Right lobe of liver (tissue), 6 donors: Measurements from ENCODE around the gene LRRC56. TPM values are rescaled to one million over a fixed set of nuclear protein-coding genes. Genes with fewer than 3 reads are reported as not detected.

ENCODE experiments used
- ATAC-seq, 4 donors: fragments of 200-7000 bp; cut with Tn5 transposase; one replicate each; pipeline ENCODE4 v1.9.1; 2020; ENCODE audit warnings: mild to moderate bottlenecking in 4 of 4, moderate library complexity in 4 of 4
- DNase-seq, 3 donors: peaks; one replicate each; pipeline ENCODE4 v3.0.0-alpha.2; 2020
- H3K27ac ChIP-seq, 3 donors: fragments of 200-600 bp; one replicate each; pipeline ENCODE4 v1.8.0; 2022
- H3K27me3 ChIP-seq, 2 donors: fragments of 200-600 bp; one replicate each; pipeline ENCODE4 v1.8.0; 2022
- H3K36me3 ChIP-seq, 4 donors: fragments of 200-600 bp; sonication (generic) in 1 of 4; one replicate each; pipeline versions ENCODE4 v1.5.1 to v1.8.0; 2017 to 2022; ENCODE audit warnings: control low read depth in 1 of 4
- H3K4me1 ChIP-seq, 4 donors: fragments of 200-600 bp; sonication (generic) in 1 of 4; one replicate each; pipeline versions ENCODE4 v1.5.1 to v1.8.0; 2017 to 2022; ENCODE audit warnings: control low read depth in 1 of 4
- H3K4me3 ChIP-seq, 3 donors: fragments of 200-600 bp; one replicate each; pipeline ENCODE4 v1.8.0; 2022
- H3K9me3 ChIP-seq, 4 donors: fragments of 200-600 bp; sonication (generic) in 1 of 4; one replicate each; pipeline versions ENCODE4 v1.5.1 to v1.8.0; 2017 to 2022; ENCODE audit warnings: control low read depth in 1 of 4
- CTCF ChIP-seq, 4 donors: fragments of 200-600 bp in 3 of 4; fragments of 450-650 bp in 1 of 4; IDR thresholded peaks; one replicate each; pipeline versions ENCODE4 v1.5.1 to v1.8.0; 2016 to 2022; ENCODE audit warnings: antibody characterized with exemption in 4 of 4, mild to moderate bottlenecking in 2 of 4
- POLR2A ChIP-seq: fragments of 450-650 bp; IDR thresholded peaks from one replicate; pipeline ENCODE4 v1.6.1; 2017; ENCODE audit warnings: antibody characterized with exemption, mild to moderate bottlenecking
- WGBS: methylation state at CpG from one replicate; pipeline ENCODE4 v1.1.6; 2018; ENCODE audit warnings: low coverage, low lambda C conversion rate; ENCODE audit not compliant: insufficient coverage; ENCODE audit errors: missing lambda C conversion rate; 5-methylcytosine and 5-hydroxymethylcytosine counted together
- intact Hi-C, 2 donors: fragments of 100-400 bp; cut with DNase I; formaldehyde crosslinking; loops; one replicate each; pipeline versions ENCODE4 v1.11.2 to v1.14.1; 2022
- total RNA-seq, 6 experiments: library from RNA; depleted of rRNA in 2 of 6; stranded (reverse); fragments of >200 nt in 2 of 6; fragmentation: NEBNext Ultra II Directional in 3 of 6; extraction: Animal tissue kit (Norgen Biotek cat#: 25700) in 3 of 6; gene quantifications; one replicate each; pipeline versions ENCODE4 v1.1.0 to v1.2.4, GENCODE V29; 2016 to 2023
- donor health status: DM: no; HTN: yes; CAD: no.
- donor health status: DM: no; HTN: no; CAD: no.
- donor health status: DM: no; HTN: no; CAD: no.
- donor health status: DM: no; HTN: yes; CAD: no.
- donor health status: DM: no; HTN: yes; CAD: no.

LRRC56 gene
- total RNA-seq, 6 experiments from 2014 or later, result 0.12 to 1.1 (median 0.71) TPM; not detected in 1

- no peak overlapping the region for H3K4me3 ChIP-seq
- ATAC-seq (no peak), DNase-seq (no peak)
- H3K27me3 ChIP-seq, result no peaks in the 10 kb centered on the region
- no peaks in the 10 kb centered on the region for H3K9me3 ChIP-seq
- H3K36me3 ChIP-seq, result no peaks in the 10 kb centered on the region
- TF ChIP-seq POLR2A (no peak), CTCF (IDR thresholded peaks at IDR 0.05) (peak in 1 of 4 donors; percentile 4)
- intact Hi-C loops, result loop anchor here in 1 of 2 donors (10.0 kb wide), 1 partner anchor 116 kb away; no protein-coding TSS in a partner anchor
- H3K27ac ChIP-seq, result no peak overlapping the region
- WGBS, result 93% methylated on average over 19 of the region's 39 CpGs
- peaks cover 0 to 5% (median 0%) of the 10 kb centered on the region in 4 donors for H3K4me1 ChIP-seq
Observed at GRCh38 chr11:520428-521176, 16.7 kb upstream of the LRRC56 start.

DNA sequence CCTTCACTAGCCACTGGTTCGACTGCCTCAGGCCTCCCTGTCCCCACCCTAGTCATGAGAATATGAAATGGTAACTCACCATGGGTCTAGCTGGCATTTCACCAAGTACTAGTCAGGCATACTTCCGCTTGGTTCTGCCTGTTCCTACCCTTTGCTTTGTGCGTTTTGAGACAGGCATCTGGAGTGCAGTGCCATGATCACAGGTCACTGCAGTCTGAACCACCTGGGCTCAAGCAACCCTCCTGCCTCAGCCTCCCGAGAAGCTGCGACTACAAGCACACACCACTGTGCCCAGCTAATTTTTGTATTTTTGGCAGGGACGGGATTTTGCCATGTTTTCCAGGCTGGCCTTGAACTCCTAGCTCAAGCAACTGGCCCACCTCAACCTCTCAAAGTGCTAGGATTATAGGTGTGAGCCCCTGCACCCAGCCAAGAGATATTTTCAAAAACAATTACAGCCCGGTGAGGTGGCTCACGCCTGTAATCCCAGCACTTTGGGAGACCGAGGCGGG lies 16.1 kb upstream of the LRRC56 start:
- ATAC-seq (no peak), DNase-seq (no peak)
- no peaks in the 10 kb centered on the region for H3K27me3 ChIP-seq
- H3K27ac ChIP-seq, result no peak overlapping the region
- peaks cover 0 to 5% (median 0%) of the 10 kb centered on the region in 4 donors for H3K4me1 ChIP-seq
- intact Hi-C loops, result loop anchor here in 1 of 2 donors (10.0 kb wide), 1 partner anchor 116 kb away; no protein-coding TSS in a partner anchor
- no peak for TF ChIP-seq POLR2A
- no peak for TF ChIP-seq CTCF (IDR thresholded peaks at IDR 0.05)
- H3K36me3 ChIP-seq, result no peaks in the 10 kb centered on the region
- no peaks in the 10 kb centered on the region for H3K9me3 ChIP-seq
- 89% methylated on average over 7 of the region's 10 CpGs for WGBS
- H3K4me3 ChIP-seq, result no peak overlapping the region

GRCh38 chr11:526192-526591 lies 11.1 kb upstream of the LRRC56 start:
- 57% methylated on average over 3 of the region's 17 CpGs for WGBS
- no peak for DNase-seq

DNA sequence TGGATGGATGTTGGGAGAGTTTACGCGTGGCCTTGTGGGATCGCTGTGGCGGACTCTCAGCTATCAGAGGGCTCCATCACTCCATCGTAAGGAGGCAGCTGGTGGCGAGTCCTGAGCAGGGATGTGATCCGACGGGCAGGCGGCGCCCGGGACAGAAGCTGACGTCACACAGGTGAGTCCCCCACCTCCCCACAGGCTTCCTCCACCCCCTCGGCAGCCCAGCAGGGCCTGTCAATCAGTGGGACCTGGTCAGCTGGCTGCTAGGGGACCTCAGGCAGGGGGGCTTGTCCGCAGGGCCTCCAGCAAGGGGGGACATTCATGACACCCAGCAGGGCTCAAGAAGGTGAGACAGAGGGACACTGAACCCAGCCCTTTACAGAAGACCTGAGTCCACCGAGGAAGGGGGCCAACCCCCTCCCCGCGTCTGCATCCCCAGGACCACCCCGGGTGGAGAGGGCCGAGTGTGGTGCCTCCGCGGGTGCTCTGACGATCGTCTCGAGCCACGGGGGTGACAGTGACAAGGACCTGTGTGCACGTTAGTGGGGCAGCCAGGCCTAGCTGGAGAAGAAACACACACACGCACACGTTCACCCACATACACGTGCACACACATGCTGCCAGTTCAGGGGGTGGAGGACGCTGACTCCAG lies 9.0 kb upstream of the LRRC56 start:
- intact Hi-C loops, result loop anchor here in 1 of 2 donors (10.0 kb wide), 1 partner anchor 123 kb away; no protein-coding TSS in a partner anchor
- DNase-seq, result no peak
- H3K9me3 ChIP-seq, result no peaks in the 10 kb centered on the region
- WGBS, result 94% methylated on average over 7 of the region's 30 CpGs
- no peak overlapping the region for H3K4me3 ChIP-seq
- peaks cover 0 to 7% (median 0%) of the 10 kb centered on the region in 4 donors for H3K36me3 ChIP-seq
- ATAC-seq, result no peak
- H3K4me1 ChIP-seq, result no peaks in the 10 kb centered on the region
- no peaks in the 10 kb centered on the region for H3K27me3 ChIP-seq
- TF ChIP-seq POLR2A (no peak), CTCF (IDR thresholded peaks at IDR 0.05) (no peak)
- no peak overlapping the region for H3K27ac ChIP-seq

More at GRCh38 chr11:526192-526591, 11.1 kb upstream of the LRRC56 start:
- H3K9me3 ChIP-seq, result no peaks in the 10 kb centered on the region
- H3K27ac ChIP-seq, result no peak overlapping the region
- no peaks in the 10 kb centered on the region for H3K4me1 ChIP-seq
- no peak for ATAC-seq
- H3K36me3 ChIP-seq, result no peaks in the 10 kb centered on the region
- intact Hi-C loops, result loop anchor here in 1 of 2 donors (10.0 kb wide), 1 partner anchor 121 kb away; no protein-coding TSS in a partner anchor
- no peak overlapping the region for H3K4me3 ChIP-seq
- no peak for TF ChIP-seq POLR2A
- TF ChIP-seq CTCF (IDR thresholded peaks at IDR 0.05), result no peak
- no peaks in the 10 kb centered on the region for H3K27me3 ChIP-seq
